IMR-90 (cell line): ENCODE results near the gene FOXN3.

Source experiments
- BHLHE40 ChIP-seq: fragments of 150-350 bp; IDR thresholded peaks from 2 replicates; pipeline ENCODE4 v1.6.1; 2016; ENCODE audit warnings: mild to moderate bottlenecking, low read depth, low read length
- CEBPB ChIP-seq: IDR thresholded peaks from 2 replicates; pipeline ENCODE4 v1.6.1; 2012; ENCODE audit warnings: low read depth, low read length, improper control_type of control experiment
- CHD1 ChIP-seq: IDR thresholded peaks from 2 replicates; pipeline ENCODE4 v1.6.1; 2012; ENCODE audit warnings: low read depth, low read length, improper control_type of control experiment
- CTCF ChIP-seq: conservative IDR thresholded peaks from 2 replicates; pipeline ENCODE4 v1.5.1; 2012; ENCODE audit warnings: mild to moderate bottlenecking, low read depth, low read length, improper control_type of control experiment
- FOS ChIP-seq: fragments of 150-350 bp; IDR thresholded peaks from 2 replicates; pipeline ENCODE4 v1.6.1; 2016; ENCODE audit warnings: low read depth, low read length
- MAFK ChIP-seq: IDR thresholded peaks from 2 replicates; pipeline ENCODE4 v1.6.1; 2012; ENCODE audit warnings: low read depth, low read length, improper control_type of control experiment
- NFE2L2 ChIP-seq: fragments of 150-350 bp; IDR thresholded peaks from 2 replicates; pipeline ENCODE4 v1.6.1; 2016; ENCODE audit warnings: low read depth, mild to moderate bottlenecking, low read length
- POLR2A ChIP-seq: IDR thresholded peaks from 2 replicates; pipeline ENCODE4 v1.6.1; 2012; ENCODE audit warnings: mild to moderate bottlenecking, low read depth, low read length
- RAD21 ChIP-seq: IDR thresholded peaks from 2 replicates; pipeline ENCODE4 v1.6.1; 2012; ENCODE audit warnings: low read length, improper control_type of control experiment
- RCOR1 ChIP-seq: IDR thresholded peaks from 2 replicates; pipeline ENCODE4 v1.6.1; 2012; ENCODE audit warnings: mild to moderate bottlenecking, low read length, improper control_type of control experiment; ENCODE audit not compliant: insufficient replicate concordance
- RFX5 ChIP-seq: IDR thresholded peaks from 2 replicates; pipeline ENCODE4 v1.8.0; 2012; ENCODE audit warnings: low read depth, mild to moderate bottlenecking, low read length, moderate library complexity
- TF ChIP-seq, protein P1 (sequence below): fragments of 150-350 bp; IDR thresholded peaks from 2 replicates; pipeline ENCODE4 v1.6.1; 2017; ENCODE audit warnings: mild to moderate bottlenecking, antibody characterized with exemption, low read length, low read depth

DNA sequence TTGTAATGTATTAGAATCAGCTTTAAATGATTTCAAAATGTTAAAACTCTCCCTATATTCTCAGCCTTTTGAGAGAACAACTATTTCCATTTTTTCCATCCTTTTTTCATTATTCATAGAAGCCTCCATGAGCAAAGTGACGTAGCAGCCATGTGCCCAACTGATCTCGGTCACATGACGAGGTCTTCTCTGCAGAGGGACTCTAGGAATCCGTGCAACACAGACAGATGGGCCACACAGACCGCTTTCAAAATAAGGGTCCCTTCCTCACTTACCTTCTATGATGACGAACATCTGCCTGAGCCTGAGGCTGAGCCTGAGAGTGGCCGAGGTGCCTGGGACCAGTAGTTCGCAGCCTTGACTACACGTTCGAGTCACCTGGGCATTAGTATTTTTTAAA is 293.8 kb downstream of the FOXN3 start:
- no peak for TF ChIP-seq CTCF
- no peak for TF ChIP-seq RCOR1
- TF ChIP-seq, protein P1, sequence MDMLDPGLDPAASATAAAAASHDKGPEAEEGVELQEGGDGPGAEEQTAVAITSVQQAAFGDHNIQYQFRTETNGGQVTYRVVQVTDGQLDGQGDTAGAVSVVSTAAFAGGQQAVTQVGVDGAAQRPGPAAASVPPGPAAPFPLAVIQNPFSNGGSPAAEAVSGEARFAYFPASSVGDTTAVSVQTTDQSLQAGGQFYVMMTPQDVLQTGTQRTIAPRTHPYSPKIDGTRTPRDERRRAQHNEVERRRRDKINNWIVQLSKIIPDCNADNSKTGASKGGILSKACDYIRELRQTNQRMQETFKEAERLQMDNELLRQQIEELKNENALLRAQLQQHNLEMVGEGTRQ, result no peak
- TF ChIP-seq POLR2A, result no peak
- TF ChIP-seq RAD21, result no peak
- TF ChIP-seq FOS, result no peak
- no peak for TF ChIP-seq MAFK
- TF ChIP-seq RFX5, result no peak
- TF ChIP-seq CHD1, result no peak
- TF ChIP-seq CEBPB, result no peak
- no peak for TF ChIP-seq NFE2L2
- TF ChIP-seq BHLHE40, result no peak
